Fibroblast of mammary gland (primary cell): ENCODE results near the gene ARHGAP5.

Source experiments
- DNase-seq: peaks from one replicate; pipeline ENCODE4 v3.0.0-alpha.2; 2010; ENCODE audit warnings: low read depth
- H3K4me3 ChIP-seq: 2 replicates; pipeline ENCODE4 v1.5.1; 2011; ENCODE audit warnings: low read depth, mild to moderate bottlenecking, low read length, moderate library complexity; ENCODE audit not compliant: control insufficient read depth
- CTCF ChIP-seq: conservative IDR thresholded peaks from 2 replicates; pipeline ENCODE4 v1.5.1; 2011; ENCODE audit warnings: low read depth, low read length, inconsistent platforms; ENCODE audit not compliant: control insufficient read depth, insufficient read depth

The ARHGAP5 gene

GRCh38 chr14:32044454-32044853, 32.6 kb upstream of the ARHGAP5 start:
- H3K4me3 ChIP-seq, result no peak overlapping the region
- no peak for DNase-seq

GRCh38 chr14:32047791-32048190, 29.3 kb upstream of the ARHGAP5 start:
- TF ChIP-seq CTCF, result no peak
- DNase-seq, result peak; percentile 24
- H3K4me3 ChIP-seq, result no peak overlapping the region

More at GRCh38 chr14:32044454-32044853, 32.6 kb upstream of the ARHGAP5 start:
- no peak for TF ChIP-seq CTCF

- DNase-seq, result no peak
- TF ChIP-seq CTCF, result no peak
- H3K4me3 ChIP-seq, result no peak overlapping the region
Measured at GRCh38 chr14:32049361-32050088, 27.6 kb upstream of the ARHGAP5 start.

GRCh38 chr14:32050878-32051277, 26.2 kb upstream of the ARHGAP5 start:
- DNase-seq, result no peak
- TF ChIP-seq CTCF, result no peak
- no peak overlapping the region for H3K4me3 ChIP-seq

- TF ChIP-seq CTCF, result no peak
- DNase-seq, result no peak
- no peak overlapping the region for H3K4me3 ChIP-seq
Measured at GRCh38 chr14:32054536-32054935, 22.6 kb upstream of the ARHGAP5 start.

DNA sequence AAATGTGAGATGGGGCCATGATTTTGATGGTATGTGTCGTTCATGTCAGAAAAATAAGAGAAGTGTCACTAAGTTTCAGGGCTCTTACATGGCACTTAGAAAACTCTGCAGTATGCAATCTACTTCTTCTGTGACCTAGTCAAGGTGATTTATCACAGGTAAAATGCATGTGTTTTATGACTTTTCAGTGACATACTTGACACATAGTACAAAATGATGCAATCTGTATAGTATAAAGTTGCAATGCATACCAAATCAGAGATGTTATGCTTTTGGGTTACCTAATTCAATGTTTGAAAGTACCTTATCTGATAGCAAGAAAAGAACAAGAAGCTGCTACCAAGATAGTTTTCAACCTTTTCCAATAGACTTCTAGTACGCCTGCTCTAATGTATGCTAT, 21.9 kb upstream of the ARHGAP5 start:
- no peak for TF ChIP-seq CTCF
- no peak for DNase-seq
- H3K4me3 ChIP-seq, result no peak overlapping the region
